ENCODE measurements around the gene MAP1LC3B2. TPM values are rescaled to one million over a fixed set of nuclear protein-coding genes. Genes with fewer than 3 reads are reported as not detected.

The MAP1LC3B2 gene
- total and polyA plus RNA-seq, 2 of the 13 experiments (the other 11 are each of a cell fraction or from before 2014, with no cell fraction given) = 0.60 to 2.2 TPM

DNA sequence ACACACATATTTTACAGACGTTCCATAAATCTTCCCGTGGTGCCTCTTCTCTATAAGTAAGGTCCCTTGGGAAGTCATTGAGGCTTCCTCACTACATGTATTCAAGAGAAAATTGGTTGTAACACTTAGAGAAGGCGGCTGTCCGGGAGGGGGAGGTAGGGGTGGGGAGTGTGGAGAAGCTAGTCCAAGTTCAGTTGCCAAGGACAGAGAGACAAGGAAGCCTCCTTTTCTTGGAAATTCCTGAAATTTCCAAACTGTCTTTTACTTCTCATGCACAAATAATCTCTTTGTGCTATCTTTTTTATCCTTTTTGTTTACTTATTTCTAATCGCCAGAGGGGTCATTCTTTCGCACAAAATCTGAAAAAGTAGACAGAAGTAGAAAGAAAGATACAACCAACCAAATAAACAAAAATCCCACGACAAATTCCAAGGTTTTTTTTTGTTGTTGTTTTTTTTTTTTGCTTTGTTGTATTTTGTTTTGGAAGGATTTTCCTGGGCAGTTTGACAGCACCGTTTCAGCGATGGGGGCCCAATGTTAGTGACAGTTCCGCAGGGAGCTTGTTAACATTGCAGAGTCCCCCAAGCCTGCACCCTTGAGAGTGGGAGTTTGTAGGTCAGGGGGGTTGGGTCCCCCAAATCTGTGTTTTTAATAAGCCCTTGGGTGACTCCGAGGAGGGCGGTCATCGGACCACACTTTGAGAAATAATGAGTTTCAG lies 45.2 kb downstream of the MAP1LC3B2 start:
- ChIA-PET POLR2A (no interaction called here), CTCF (ENCODE audit: low intra/inter-chr PET ratio, low total read pairs) (no interaction called here)
- in situ Hi-C loops (cut with HindIII; ENCODE audit: extremely low pct_ligation_motif_present, low pct_unique_long_range_greater_than_20kb) (no loop called here), intact Hi-C loops (cut with micrococcal nuclease; ENCODE audit: unreplicated experiment) (no loop called here)
- H3K4me2 ChIP-seq (ENCODE audit: low read depth, low read length) = no peak overlapping the region
- DNase-seq (ENCODE audit: low spot score) = no peak
- H3K4me1 ChIP-seq (ENCODE audit: insufficient read depth, low read length) = peaks cover 8% of the 10 kb centered on the region
- no peaks in the 10 kb centered on the region for H3K79me2 ChIP-seq (ENCODE audit: insufficient read depth, low read length)
- TF ChIP-seq ZNF550 (CRISPR knock-in tag; IDR thresholded peaks at IDR 0.05; ENCODE audit: borderline replicate concordance) = no peak
- TF ChIP-seq ZNF790 (CRISPR knock-in tag; IDR thresholded peaks at IDR 0.05; ENCODE audit: borderline replicate concordance) = no peak
- TF ChIP-seq TBP (CRISPR knock-in tag; IDR thresholded peaks at IDR 0.05) = no peak
- no peak for TF ChIP-seq ZNF562 (CRISPR knock-in tag; IDR thresholded peaks at IDR 0.05; ENCODE audit: borderline replicate concordance)
- TF ChIP-seq ZKSCAN1 (IDR thresholded peaks at IDR 0.05; ENCODE audit: low read length) = no peak
- TF ChIP-seq BRCA1 (CRISPR knock-in tag; IDR thresholded peaks at IDR 0.05) = no peak
- TF ChIP-seq EEA1 (CRISPR knock-in tag; IDR thresholded peaks at IDR 0.05; ENCODE audit: borderline replicate concordance) = no peak
- TF ChIP-seq, protein P1, sequence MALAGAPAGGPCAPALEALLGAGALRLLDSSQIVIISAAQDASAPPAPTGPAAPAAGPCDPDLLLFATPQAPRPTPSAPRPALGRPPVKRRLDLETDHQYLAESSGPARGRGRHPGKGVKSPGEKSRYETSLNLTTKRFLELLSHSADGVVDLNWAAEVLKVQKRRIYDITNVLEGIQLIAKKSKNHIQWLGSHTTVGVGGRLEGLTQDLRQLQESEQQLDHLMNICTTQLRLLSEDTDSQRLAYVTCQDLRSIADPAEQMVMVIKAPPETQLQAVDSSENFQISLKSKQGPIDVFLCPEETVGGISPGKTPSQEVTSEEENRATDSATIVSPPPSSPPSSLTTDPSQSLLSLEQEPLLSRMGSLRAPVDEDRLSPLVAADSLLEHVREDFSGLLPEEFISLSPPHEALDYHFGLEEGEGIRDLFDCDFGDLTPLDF (CRISPR knock-in tag; IDR thresholded peaks at IDR 0.05) = no peak
- no peak for TF ChIP-seq RAD51 (IDR thresholded peaks at IDR 0.05; ENCODE audit: borderline replicate concordance)
- no peak for TF ChIP-seq TCF7L2 (IDR thresholded peaks at IDR 0.05; ENCODE audit: low read depth, low read length)
- no peak overlapping the region for H2AFZ ChIP-seq (ENCODE audit: low read length)
- no peak for ATAC-seq
- H3K9me3 ChIP-seq (ENCODE audit: low read length) = no peaks in the 10 kb centered on the region
- H3K27ac ChIP-seq (ENCODE audit: extremely low read length, insufficient read depth, low read length) = no peak overlapping the region
- BruUV-seq (replicated peaks) = no TSS peak
- H3K4me3 ChIP-seq (replicated peaks in 1 of 3; ENCODE audit: insufficient read depth in 1 of 3, low read depth in 2 of 3, low read length in 3 of 3) = no peak overlapping the region
- no peaks in the 10 kb centered on the region for H4K20me1 ChIP-seq (ENCODE audit: insufficient read depth, low read length)
- no peak overlapping the region for H3K9ac ChIP-seq (ENCODE audit: insufficient read depth, low read depth, low read length)
- H3K36me3 ChIP-seq (replicated peaks in 1 of 2; ENCODE audit: control insufficient read depth in 1 of 2, insufficient read depth in 2 of 2, low read length in 2 of 2) = no peaks in the 10 kb centered on the region
- peaks cover 0 to 14% of the 10 kb centered on the region in 2 experiments; a peak in 1 of 5 replicates for H3K27me3 ChIP-seq (ENCODE audit: control insufficient read depth in 1 of 2, insufficient read depth in 2 of 2, low read length in 2 of 2)
- FAIRE-seq = no peak
- 37% methylated on average over 13 of the region's 13 CpGs for WGBS (ENCODE audit: low lambda C conversion rate)
